Astrocyte (in vitro differentiated cells and primary cell): ENCODE measurements around the gene PTPN14.

Experiments
- CTCF ChIP-seq: IDR thresholded peaks from 2 replicates; pipeline ENCODE4 v1.5.1; 2011; ENCODE audit warnings: low read depth, mild to moderate bottlenecking, inconsistent platforms, low read length, moderate library complexity; ENCODE audit not compliant: insufficient read depth
- EZH2 ChIP-seq: IDR thresholded peaks from 2 replicates; pipeline ENCODE4 v1.6.1; 2012; ENCODE audit warnings: mild to moderate bottlenecking, low read length, inconsistent platforms; ENCODE audit not compliant: insufficient read depth

DNA sequence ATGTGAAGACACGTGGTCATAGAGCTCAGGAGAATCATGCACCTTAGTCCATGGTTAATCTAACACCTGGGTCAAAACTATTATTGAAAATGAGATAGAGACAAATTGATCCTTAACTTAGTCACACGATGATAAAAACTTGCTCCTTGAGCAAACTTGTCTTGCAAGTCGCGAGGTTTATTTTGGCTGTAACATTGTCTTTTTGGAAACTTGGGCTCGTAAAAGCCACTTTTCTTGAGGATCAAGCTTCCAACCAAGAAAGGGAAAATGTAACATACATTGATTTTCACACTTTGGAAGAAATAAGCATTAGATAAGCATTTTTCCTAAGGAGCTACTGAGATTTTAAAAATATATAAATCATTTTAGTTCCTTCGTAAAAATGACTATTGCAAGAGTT lies 31.7 kb upstream of the PTPN14 start:
- TF ChIP-seq EZH2 (no peak), CTCF (no peak)
